Fibroblast of pulmonary artery (primary cell): Measurements from ENCODE around the gene GRAMD2B.
A peak's percentile ranks its signal among the peaks of the same experiment; 100 is the strongest.
"Not testable (repeated sequence)": the region's sequence is repeated elsewhere in the genome, so short reads cannot be mapped to it uniquely, and the experiment has no call there.

Experiments
- DNase-seq: peaks from one replicate; pipeline ENCODE4 v3.0.0-alpha.2; 2010; ENCODE audit warnings: low read depth
- H3K4me3 ChIP-seq: replicated peaks from 2 replicates; pipeline ENCODE4 v1.5.1; 2011; ENCODE audit warnings: low read depth, mild to moderate bottlenecking, control low read depth, low read length, moderate library complexity
- TF ChIP-seq, protein P1 (sequence below): IDR thresholded peaks from 2 replicates; pipeline ENCODE4 v1.5.1; 2011; ENCODE audit warnings: mild to moderate bottlenecking, control low read depth, low read length, inconsistent platforms; ENCODE audit errors: missing control alignments

The GRAMD2B gene

DNA sequence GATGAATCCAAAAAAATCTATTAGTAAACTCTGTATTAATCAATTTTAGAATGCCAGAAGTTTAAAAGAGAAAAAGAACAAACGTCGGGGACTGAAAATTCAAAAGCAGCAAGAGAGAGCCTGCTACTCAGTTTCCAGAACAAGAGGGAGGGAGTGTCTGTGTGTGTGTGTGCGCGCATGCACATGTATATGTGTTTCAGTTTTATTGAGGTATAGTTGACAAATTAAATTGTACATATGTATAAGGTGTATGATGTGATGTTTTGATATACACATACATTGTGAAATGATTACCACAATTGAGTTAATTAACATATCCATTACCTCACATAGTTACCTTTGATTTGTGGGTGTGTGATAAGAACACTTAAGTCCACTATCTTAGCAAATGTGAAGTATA is 27.6 kb upstream of the GRAMD2B start:
- DNase-seq, result no peak
- TF ChIP-seq, protein P1, sequence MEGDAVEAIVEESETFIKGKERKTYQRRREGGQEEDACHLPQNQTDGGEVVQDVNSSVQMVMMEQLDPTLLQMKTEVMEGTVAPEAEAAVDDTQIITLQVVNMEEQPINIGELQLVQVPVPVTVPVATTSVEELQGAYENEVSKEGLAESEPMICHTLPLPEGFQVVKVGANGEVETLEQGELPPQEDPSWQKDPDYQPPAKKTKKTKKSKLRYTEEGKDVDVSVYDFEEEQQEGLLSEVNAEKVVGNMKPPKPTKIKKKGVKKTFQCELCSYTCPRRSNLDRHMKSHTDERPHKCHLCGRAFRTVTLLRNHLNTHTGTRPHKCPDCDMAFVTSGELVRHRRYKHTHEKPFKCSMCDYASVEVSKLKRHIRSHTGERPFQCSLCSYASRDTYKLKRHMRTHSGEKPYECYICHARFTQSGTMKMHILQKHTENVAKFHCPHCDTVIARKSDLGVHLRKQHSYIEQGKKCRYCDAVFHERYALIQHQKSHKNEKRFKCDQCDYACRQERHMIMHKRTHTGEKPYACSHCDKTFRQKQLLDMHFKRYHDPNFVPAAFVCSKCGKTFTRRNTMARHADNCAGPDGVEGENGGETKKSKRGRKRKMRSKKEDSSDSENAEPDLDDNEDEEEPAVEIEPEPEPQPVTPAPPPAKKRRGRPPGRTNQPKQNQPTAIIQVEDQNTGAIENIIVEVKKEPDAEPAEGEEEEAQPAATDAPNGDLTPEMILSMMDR, result no peak

DNA sequence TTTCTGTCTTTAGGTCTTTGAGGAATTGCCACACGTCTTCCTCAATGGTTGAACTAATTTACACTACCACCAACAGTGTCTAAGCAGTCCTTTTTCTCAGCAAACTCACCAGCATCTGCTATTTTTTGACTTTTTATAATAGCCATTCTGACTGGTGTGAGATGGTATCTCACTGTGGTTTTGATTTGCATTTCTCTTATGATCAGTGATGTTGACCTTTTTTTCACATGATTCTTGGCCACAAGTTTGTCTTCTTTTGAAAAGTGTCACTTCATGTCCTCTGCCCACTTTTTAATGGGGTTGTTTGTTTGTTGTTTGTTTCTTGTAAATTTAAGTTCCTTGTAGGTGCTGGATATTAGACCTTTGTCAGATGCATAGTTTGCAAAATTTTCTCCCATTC is 26.5 kb upstream of the GRAMD2B start:
- not testable (repeated sequence) for DNase-seq, H3K4me3 ChIP-seq

More for the DNA sequence above, 27.6 kb upstream of the GRAMD2B start:
- H3K4me3 ChIP-seq, result no peak overlapping the region

DNA sequence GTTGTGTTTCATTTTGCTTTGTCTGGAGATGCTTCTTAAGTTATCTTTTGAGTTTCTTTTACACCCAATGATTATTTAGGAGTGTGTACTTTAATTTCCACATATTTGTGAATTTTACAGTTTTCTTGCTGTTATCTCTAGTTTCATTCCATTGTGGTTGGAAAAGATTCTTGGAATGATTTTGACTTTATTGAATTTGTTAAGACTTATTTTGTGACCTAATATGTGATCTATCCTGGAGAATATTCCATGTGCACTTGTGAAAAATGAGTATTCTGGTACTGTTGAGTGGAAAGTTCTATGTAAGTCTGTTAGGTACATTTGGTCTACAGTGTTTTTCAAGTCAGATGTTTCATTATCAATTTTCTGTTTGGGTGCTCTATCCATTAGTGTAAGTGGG is 24.4 kb upstream of the GRAMD2B start:
- DNase-seq, result no peak
- TF ChIP-seq, protein P1, result no peak
- no peak overlapping the region for H3K4me3 ChIP-seq

DNA sequence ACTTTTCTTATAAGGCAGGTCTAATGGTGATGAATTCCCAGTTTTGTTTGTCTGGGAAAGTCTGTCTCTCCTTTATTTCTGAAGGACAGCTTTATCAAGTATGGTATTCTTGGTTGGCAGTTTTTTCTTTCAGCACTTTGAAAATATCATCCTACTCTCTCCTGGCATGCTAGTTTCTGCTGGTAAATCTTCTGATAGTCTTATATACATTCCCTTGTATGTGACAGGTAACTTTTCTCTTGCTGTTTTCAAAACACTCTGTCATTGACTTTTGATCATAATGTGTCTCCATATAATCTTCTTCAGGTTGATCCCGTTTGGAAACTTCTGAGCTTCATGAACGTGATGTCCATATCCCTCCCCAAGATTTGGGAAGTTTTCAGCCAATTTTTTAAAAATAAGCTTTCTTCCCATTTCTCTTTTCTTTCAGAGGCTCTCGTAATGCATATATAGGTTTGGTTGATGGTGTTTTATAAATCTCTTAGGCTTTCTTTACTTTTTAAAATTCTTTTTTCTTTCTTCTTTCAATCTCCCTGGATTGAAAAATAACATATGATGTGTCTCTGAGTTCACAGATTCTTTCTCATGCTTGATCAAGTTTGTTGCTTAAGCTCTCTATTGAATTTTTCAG is 22.5 kb upstream of the GRAMD2B start:
- DNase-seq, result no peak
- H3K4me3 ChIP-seq, result no peak overlapping the region
- TF ChIP-seq, protein P1, result no peak

DNA sequence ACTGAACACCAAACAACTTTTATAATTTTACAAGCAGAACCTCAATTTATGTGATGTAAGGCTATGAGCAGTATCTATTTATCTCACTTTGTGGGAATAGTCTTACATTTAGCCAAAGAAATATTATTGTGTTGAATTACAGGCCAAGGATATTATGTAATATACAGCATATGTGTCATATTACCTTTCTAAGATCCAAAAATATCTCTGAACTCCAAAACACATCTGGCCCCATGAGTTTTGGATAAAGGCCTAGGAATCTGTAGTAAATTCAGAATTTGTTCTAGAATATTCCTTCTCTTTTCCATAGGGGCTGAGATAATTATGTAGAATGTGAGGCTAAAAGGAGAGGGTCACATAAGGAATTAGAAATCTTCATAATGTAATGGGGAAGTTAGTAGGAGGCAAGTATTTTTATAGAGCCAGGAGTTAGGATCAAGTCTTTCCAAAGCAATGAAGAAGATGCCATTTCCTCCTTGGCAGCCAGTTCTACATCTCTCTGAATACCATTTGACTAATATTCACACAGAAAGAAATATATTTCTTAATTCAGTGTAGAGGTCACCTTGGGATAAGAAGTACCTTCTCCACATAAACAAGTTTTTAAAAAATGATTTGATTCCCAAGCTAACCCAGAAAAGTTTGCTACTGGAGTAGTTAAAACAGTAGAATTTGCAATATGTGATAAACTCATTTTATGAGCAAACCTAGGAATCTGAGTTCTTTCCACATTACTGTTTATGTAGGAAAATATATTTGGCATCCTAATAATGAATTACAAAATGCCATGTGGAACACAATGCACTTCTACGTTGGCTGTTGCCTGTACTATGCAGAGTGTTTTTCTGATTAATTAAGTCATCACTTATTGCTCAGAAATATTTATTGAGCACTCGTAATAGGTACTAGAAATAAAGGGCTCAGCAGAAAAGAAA is 20.3 kb upstream of the GRAMD2B start:
- TF ChIP-seq, protein P1, result no peak
- no peak overlapping the region for H3K4me3 ChIP-seq
- peak; percentile 47 for DNase-seq

DNA sequence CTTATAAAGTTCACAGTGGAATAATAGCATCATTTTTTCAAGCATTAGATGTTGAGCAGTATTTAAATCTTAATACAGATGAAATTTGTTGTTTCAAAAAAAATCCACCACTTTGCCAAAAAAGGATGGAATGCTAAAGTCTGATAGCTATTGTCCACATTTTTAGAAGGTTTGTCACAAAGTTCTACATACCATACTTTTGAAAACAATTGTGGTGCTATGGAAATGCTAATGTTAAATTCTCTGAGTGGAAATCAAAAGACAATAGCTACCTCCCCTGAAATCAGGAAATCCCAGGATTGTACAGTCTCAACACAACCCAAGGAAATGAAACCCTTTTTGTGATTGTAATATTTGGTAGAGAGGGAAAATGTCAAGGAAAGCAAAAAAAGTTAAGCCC is 19.3 kb upstream of the GRAMD2B start:
- TF ChIP-seq, protein P1, result no peak
- peak; percentile 86 for DNase-seq
- H3K4me3 ChIP-seq, result no peak overlapping the region

DNA sequence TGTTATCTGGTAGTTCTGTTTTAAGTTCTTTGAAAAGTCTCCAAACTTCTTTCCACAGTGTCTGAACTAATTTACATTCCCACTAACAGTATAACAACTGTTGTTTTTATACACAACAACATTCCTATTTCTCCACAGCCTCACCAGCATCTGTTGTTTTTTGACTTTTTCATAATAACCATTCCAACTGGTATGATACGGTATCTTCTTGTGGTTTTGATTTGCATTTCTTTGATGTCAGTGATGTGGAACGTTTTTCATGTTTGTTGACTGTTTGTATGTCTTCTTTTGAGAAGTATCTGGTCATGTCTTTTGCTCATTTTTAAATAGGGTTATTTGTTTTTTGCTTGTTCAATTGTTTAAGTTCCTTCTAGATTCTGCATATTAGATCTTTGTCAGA is 12.6 kb upstream of the GRAMD2B start:
- TF ChIP-seq, protein P1, result no peak
- H3K4me3 ChIP-seq, result no peak overlapping the region
- DNase-seq, result no peak
